NOMO-1 (cell line): ENCODE data around the gene CYP3A5.
A peak's percentile ranks its signal among the peaks of the same experiment; 100 is the strongest.

Experiments used
- DNase-seq, 2 experiments: peaks; one replicate each; lab custom pipeline; 2025; ENCODE audit not compliant: unreplicated experiment in 2 of 2; lab: John Stamatoyannopoulos, UW

Gene CYP3A5

DNA sequence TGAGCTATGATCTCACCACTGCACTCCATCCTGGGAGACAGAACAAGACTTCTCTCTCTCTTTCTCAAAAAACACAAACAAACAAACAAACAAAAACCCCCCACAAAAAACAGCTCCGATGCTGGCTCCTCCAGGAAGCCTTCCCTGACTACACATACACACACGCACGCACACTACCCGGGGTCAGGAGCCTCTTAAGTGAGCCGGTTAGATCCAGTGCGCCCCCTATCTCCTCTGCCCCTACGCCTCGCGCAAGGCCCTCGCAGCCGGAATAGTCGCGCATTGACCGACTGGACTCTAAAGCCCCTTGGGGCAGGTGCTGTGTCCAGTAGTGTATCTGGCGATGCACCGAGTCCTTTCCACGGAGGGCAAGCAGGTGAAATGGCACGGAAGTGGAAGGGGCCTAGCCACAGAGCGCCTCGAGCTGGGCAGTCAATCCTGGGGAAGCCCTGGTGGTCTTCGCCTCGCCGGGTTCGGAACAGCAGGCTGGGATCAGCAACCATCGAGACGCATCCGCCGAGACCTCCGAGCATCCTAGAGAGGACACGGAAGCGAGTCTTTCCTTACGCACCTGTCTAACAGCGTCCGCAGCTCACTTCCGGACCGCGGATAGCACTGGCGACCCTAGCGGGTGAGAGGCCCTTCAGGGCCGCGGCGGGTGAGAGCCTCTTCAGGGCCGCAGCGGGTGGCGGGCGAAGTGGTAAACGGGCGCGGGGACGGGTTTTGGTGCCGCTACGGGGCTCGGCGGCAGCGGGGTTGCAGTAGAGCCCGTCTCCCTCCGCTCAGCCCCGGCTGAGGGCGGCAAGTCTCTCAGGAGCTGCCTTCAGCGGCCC lies 63.2 kb downstream of the CYP3A5 start, which contains the start of gene ZSCAN25:
Gene ZSCAN25 (plus strand): TSS at position 588 of the 833 bp plus-strand sequence. CDS start 2,661 bp downstream, outside the sequence.
- DNase-seq: peak; percentile 83 to 92

DNA sequence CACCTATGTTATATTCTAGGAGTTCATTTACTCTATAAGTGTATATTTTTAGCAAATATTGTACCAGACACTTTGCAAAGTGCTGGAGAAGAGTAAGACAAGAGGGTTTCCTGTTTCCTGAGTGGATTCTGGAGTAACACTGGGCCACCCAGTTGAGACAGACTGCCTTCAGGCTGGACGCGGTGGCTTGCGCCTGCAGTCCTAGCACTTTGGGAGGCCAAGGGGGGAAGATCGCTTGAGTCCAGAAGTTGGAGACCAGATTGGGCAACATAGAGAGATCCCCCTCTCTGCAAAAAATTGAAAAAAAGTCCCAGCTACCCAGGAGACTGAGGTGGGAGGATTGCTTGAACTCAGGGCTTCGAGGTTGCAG lies 63.8 kb downstream of the CYP3A5 start:
- no peak for DNase-seq

DNA sequence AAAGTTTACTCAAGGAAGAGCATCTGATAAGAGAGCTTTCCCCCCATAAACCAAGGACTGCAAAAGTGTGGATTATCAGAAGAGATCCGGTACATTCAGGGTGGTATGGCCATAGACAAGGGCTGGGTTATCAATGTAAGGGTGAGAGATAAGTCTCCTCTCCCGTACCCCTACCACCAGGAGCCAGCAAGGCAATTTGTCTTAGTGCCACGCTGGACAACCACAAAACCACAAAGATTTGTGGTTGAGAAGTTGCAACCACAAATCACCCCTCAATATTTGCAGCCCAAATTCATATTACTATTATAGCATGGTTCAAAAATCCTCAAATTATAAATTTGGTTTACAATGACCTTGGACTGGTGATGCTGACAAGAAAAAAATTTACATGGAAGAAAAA lies 65.3 kb downstream of the CYP3A5 start:
- no peak for DNase-seq

DNA sequence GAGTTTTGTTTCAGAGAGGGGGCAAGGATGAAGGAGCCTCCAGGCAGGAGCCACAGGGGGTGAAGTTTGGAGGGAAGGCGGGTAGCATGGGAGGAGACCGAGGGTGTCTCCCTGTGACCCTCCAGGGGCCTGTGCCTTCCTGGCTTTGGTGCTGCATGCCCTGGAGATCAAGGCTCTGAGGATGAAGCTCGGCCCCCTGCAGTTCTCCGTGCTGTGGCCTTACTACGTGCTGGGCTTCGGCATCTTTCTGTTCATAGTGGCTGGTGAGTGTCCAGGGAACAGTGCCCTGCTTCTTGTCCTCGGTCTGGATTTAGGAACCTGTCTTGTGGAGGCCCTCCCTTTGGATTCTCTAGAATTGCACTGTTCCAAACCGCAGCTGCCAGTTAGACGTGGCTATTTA lies 72.2 kb downstream of the CYP3A5 start:
- DNase-seq: no peak

DNA sequence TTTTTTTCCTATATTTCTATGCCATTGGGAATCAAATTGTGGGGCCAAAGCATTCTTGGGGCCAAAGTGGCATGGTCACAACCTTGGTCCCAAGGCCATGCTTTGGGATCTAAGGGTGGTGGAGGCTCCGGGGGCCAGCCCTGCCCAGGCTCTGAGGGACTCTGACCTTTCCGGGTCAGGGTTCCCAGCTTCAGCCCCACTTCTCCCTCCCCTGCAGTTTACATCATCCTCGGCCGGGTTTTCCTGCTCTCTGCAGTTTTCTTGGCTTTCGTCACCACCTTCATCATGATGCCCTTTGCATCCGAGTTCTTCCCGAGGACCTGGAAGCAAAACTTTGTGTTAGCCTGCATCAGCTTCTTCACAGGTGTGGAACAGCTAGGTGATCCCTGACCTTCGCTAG lies 73.3 kb downstream of the CYP3A5 start:
- no peak for DNase-seq

DNA sequence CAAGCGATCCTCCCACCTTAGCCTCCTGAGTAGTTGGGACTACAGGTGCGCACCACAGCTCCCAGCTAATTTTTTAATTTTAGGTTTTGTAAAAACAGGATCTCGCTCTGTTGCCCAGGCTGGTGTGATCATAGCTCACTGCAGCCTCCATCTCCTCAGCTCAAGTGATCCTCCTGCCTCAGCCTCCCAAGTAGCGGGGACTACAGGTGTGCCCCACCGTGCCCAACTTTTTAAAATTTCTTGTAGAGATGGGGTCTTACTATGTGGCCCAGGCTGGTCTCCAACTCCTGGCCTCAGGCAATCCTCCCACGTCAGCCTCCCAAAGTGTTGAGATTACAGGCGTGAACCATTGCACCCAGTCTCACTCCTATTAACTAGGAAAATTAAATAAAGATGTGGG lies 74.3 kb downstream of the CYP3A5 start:
- no peak for DNase-seq

- DNase-seq: no peak
These were observed 78.0 kb downstream of the CYP3A5 start for GRCh38 chr7:99601656-99602310.

GRCh38 chr7:99599836-99600235 lies 80.0 kb downstream of the CYP3A5 start:
- DNase-seq: no peak
